CD4-positive, alpha-beta T cell treated with Interleukin-4 for 4 hours (primary cell): ENCODE measurements around the gene SNX9.
"Not testable (repeated sequence)": the region's sequence is repeated elsewhere in the genome, so short reads cannot be mapped to it uniquely, and the experiment has no call there.

Experiments used
- DNase-seq: peaks from one replicate; pipeline ENCODE4 v3.0.0-alpha.2; 2020

Gene SNX9

GRCh38 chr6:157937318-157937717 lies 114.3 kb downstream of the SNX9 start:
- DNase-seq = no peak

- DNase-seq = no peak
These were observed 114.9 kb downstream of the SNX9 start for GRCh38 chr6:157937916-157938315.

- DNase-seq = not testable (repeated sequence)
These were observed 117.5 kb downstream of the SNX9 start for GRCh38 chr6:157940375-157941036.

DNA sequence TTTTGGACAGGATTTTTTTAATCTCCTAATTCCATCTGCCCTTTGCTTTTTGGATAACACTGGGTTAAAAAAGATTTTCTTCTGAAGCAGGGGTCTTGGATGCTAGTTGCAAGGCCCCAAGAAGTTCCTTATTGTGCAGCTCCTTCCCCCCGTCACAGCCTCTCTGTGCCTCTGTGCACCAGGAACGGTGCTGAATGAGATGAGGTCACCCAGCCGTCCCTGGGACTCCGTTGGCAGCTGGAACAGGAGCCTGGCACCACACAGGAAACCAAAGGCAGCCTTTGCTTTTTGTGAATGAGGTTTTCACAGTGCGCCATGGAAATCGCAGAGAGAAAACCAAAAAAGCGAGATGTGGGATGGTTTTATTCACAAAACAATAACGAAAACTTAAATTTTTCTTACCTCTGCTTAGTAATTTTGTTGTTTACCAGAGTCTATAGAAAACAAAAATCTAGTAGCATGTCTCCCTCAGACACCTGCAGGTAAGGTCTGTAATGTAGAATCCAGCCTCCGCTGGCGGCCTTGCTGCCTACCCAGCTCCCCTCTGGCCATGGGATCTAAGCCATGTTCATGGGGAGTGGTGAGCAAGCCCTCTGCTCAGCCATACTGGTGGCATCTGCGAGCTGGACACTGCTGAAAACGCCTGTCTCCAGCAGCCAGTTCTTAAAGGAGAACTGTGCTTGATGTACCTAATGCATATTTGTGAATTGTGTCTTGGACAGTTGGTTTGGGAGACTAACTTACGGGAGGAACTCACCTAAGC lies 118.2 kb downstream of the SNX9 start:
- DNase-seq = no peak

- no peak for DNase-seq
These were observed 119.3 kb downstream of the SNX9 start for GRCh38 chr6:157942351-157942750.

DNA sequence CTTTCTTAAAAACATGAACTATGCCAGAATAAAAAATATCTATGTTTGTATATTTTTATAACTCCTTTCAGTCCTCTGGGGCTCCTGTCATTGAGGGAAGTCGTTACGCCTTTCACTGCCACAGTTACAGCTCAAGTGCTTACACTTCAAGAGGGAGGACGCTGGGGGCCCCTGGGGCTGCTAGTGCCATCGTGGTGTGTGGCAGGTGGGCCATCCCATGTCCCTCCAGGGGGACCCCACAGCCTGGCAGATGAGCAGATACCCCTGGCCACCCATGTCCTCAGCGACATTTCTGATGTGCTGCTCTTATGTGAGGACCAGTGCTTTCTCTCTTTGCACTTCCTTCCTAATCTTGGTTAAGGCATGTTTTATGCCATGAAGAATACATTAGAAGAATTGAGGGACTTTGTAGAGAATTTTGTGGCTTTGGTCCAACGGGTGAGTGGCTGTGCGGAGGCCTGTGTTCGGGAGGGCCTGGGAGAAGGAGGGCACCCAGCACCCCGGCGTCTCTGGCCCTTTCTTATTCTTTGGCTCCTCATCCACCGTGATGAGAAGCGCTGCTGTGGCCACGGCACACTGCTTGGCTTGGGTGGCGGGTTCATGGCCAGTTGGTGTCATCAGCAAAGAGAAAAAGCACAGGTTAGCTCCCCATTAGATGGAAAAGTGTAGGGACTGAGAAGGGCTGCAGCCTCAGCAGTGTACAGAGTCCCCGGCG lies 120.4 kb downstream of the SNX9 start:
- DNase-seq = no peak

DNA sequence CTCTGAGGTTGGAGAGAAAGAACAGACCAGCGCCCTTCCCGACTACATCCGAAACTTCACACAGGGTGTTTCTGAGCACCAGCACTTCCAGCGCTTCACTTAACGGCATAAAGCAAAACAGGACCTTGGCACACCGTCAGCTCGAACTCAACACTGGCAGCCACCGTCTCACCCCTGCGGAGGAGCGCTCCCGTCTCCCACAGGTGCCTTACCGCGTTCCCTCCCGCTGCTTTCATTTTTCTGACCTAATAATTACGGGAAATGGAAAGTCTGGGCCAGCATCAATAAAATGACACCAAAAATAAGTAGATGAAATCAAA lies 120.9 kb downstream of the SNX9 start:
- DNase-seq = no peak

GRCh38 chr6:157944983-157945931 lies 122.2 kb downstream of the SNX9 start:
- DNase-seq = no peak

- DNase-seq = no peak
These were observed 123.1 kb downstream of the SNX9 start for GRCh38 chr6:157946053-157946617.

DNA sequence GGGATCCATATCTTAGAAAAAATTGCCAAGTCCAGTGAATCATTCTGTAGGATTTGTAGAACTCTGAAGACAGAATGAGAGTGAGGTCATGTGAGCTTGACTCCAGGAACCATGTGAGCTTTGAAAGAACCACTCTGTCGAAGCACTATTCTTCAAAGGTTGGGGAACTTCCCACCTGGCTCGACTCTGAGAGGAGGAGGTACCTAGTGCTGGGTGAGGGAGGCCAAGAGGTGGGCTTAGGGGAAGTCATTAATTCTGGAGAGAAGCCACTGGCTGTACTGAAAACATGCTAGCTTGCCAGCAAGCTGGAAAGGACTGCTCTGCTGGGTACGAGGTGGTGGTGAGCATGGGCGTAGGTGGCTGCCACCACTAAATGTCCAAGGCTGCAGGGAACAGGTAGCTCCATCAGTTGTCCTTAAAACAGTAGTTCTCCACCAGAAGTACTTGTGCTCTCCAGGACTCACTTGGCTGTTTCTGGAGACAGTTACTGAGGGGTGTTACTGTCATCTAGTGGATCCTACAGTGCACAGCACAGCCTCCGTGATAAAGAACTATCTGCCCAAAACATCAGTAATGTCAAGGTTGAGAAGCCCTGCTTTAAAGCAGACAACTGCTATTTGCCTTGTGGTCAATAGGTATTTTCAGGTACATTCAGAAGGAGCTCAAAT lies 124.0 kb downstream of the SNX9 start:
- no peak for DNase-seq

GRCh38 chr6:157950899-157951298 lies 127.9 kb downstream of the SNX9 start:
- not testable (repeated sequence) for DNase-seq

GRCh38 chr6:157951828-157952227 lies 128.8 kb downstream of the SNX9 start:
- DNase-seq = no peak

GRCh38 chr6:157952861-157953351 lies 129.9 kb downstream of the SNX9 start:
- DNase-seq = no peak

- no peak for DNase-seq
These were observed 130.6 kb downstream of the SNX9 start for GRCh38 chr6:157953580-157954091.

DNA sequence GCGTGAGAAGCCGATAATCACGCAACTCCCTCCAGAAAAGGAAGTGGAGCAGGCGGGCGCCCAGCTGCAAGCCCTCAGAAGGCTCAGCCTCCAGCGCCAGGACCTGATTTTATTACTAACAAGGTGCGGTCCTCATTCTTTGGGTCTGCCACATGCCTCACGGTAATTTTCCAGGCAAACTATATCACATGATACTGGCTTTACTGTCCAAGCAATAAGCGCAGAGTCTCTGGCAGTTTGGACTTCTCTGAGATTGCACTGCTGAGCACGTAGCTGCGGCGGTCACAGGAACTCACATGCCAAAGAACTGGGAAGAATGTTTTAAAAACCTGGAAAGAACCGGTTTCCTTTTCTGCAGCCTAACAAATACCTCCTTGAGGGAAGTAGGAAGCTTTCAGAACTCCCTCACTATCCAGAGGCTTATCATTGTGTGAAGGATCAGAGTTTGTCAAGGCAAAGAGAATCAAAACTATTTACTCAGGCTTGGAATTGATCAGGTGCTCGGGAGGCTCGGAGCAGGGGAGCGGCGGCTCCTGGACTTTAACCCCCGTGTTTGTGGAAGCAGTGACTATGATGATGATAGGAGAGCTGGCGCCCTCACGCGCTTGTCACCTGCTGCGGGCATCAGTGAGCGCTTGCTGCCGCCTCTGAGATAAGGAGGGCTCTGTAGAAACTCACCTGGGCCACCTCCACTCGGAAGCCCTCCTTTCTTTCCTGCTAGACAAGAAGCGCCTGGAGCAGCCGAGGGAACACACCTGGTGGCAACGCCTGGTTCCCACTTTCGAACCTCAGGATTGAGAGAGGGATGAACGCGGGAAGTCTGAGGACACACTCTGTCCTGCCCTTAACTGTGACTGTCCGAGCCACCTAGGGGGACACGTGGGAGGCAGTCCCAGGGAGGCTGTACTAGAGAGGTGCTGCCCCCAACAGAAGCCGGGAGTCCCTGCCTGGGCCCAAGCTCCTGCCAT lies 131.4 kb downstream of the SNX9 start:
- DNase-seq = no peak

- DNase-seq = no peak
These were observed 132.6 kb downstream of the SNX9 start for GRCh38 chr6:157955675-157956074.

DNA sequence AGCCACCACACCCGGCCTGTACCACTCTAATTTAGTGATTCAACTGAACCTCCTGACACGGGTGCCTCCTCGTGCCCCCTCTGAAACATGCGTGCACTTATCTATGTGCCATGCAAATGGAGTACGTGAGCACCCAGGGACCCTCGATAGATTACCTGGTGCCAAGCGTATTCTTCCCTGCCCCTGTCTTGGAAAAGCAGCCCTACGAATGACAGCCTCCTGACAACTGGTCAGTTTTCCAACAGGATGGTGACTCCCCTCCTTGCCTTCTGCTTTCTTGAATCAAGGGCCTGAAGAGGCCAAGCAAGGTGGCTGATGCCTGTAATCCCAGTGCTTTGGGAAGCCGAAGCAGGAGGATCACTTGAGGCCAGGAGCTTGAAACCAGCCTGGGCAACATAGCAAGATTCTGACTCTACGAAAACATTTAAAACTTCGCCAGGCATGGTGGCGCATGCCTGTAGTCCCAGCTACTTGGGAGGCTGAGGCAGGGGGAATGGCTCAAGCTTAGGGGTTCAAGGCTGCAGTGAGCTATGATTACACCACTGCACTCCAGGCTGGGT lies 133.2 kb downstream of the SNX9 start:
- DNase-seq = no peak

DNA sequence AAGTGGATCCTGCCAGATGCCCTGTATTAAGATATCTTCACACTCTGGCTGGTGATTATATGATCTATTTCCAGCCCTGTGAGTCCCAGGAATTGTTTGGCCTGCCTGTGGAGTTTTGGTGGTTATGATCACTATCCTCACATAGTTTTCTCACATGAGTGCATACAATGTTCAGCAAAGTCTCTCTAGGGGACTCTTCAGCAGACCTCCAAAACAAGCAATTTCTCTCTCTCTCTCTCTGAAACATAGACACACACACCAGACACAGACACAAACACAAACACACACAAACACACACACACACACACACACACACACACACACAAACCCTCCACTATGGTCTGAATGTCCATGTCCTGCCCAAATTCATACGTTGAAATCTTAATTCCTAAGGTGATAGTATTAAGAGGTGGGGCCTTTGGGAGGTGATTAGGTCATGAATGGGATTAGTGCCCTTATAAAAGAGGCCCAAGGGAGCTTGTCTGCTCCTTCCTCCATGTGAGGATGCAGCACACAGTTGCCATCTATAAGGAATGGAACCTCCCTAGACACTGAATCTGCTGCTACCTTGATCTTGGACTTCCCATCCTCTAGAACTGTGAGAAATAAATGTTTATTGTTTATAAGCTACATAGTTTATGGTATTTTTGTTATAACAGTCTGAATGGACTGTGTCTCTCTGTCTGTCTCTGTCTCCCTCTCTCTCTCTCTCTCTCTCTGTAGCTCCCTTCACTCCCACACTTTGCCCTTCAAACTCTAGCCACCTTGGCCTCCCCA lies 136.6 kb downstream of the SNX9 start:
- DNase-seq = no peak

DNA sequence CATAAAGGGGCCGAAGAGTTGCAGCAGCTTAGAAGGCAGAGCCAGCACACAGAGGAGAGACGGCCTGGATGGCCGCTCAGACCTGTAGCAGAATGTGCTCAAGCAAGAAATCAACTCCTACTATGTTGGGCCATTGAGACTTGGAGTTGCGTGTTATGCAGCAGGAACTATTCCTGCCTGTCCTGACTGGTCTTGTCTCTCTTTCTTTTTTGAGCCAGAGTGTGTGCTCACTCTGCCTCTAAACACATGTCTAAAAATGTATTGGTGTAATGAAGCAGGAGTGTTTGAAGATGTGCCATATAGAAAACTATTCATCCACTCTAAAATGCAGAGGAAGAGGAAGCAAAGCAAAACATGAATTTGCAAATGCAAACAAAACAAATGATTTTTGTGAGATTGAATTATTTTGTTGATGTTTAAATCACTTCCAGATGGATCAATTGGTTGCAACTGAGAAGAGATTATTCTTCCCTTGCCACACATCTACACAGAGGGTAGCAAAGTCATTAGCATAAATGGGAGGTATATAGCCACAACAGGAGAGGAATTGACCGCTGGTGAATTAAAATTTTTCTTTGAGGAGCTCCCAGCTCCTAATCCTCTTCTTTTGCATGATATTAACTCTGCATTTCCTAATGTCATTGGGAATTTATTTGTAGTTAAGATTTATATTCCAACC lies 138.2 kb downstream of the SNX9 start:
- no peak for DNase-seq
